ENCODE results near the gene CFAP97D1. TPM values are rescaled to one million over a fixed set of nuclear protein-coding genes. Genes with fewer than 3 reads are reported as not detected.

The CFAP97D1 gene
- total and polyA plus RNA-seq, 2 experiments from 2014 or later, result 0.07 to 0.10 TPM

- H3K4me3 ChIP-seq, result no peak overlapping the region
- H3K36me3 ChIP-seq (ENCODE audit: insufficient read depth), result 0 out of 2 replicates have a peak, but pooled peaks cover 5% of the 10 kb centered on the region
- H3K27me3 ChIP-seq (ENCODE audit: insufficient read depth), result no peaks in the 10 kb centered on the region
- H3K9me2 ChIP-seq (ENCODE audit: insufficient read depth), result no peaks in the 10 kb centered on the region
- Mint-ChIP-seq H3K27me3 (ENCODE audit: insufficient read depth, low read depth, poor library complexity) (peaks cover 5% of the 10 kb centered on the region), H3K4me3 (no peak overlapping the region), H3K27ac (no peak overlapping the region), H3K36me3 (ENCODE audit: low read depth) (peaks cover 37% of the 10 kb centered on the region), H3K4me1 (no peaks in the 10 kb centered on the region), H3K9me3 (no peaks in the 10 kb centered on the region)
- H2AFZ ChIP-seq, result no peak overlapping the region
- H3K4me2 ChIP-seq, result no peak overlapping the region
- no peaks in the 10 kb centered on the region for H4K20me1 ChIP-seq (replicated peaks; ENCODE audit: insufficient read depth)
- ATAC-seq (no peak), DNase-seq (ENCODE audit: low spot score) (no peak)
- TF ChIP-seq EZH2 (IDR thresholded peaks at IDR 0.05; ENCODE audit: low read depth, unreplicated experiment) (no peak), CTCF (conservative IDR thresholded peaks at IDR 0.05; ENCODE audit: low read depth in 2 of 2) (no peak), POLR2AphosphoS5 (IDR thresholded peaks at IDR 0.05; ENCODE audit: low read depth) (no peak), ETS1 (IDR thresholded peaks at IDR 0.05) (no peak), REST (IDR thresholded peaks at IDR 0.05; ENCODE audit: unreplicated experiment) (no peak), STAT1 (IDR thresholded peaks at IDR 0.05; ENCODE audit: unreplicated experiment) (no peak), ZNF331 (CRISPR knock-in tag; IDR thresholded peaks at IDR 0.05; ENCODE audit: low read depth) (no peak), CREB1 (CRISPR knock-in tag; IDR thresholded peaks at IDR 0.05; ENCODE audit: low read depth) (no peak), EZH2phosphoT487 (IDR thresholded peaks at IDR 0.05; ENCODE audit: unreplicated experiment) (no peak), JUNB (IDR thresholded peaks at IDR 0.05; ENCODE audit: unreplicated experiment) (no peak), NANOG (IDR thresholded peaks at IDR 0.05; ENCODE audit: borderline replicate concordance) (no peak)
- H3K4me1 ChIP-seq (ENCODE audit: insufficient read depth), result no peaks in the 10 kb centered on the region
- no peaks in the 10 kb centered on the region for H3F3A ChIP-seq (replicated peaks; ENCODE audit: low read depth)
- H3K79me2 ChIP-seq (replicated peaks; ENCODE audit: insufficient read depth), result no peaks in the 10 kb centered on the region
- H3K27ac ChIP-seq (ENCODE audit: low read depth), result no peak overlapping the region
Observed at GRCh38 chr17:43769426-43769825, 10.8 kb upstream of the CFAP97D1 start.

All from GM23338 (cell line).